ENCODE data around the gene TNFRSF4. TPM values are rescaled to one million over a fixed set of nuclear protein-coding genes. Genes with fewer than 3 reads are reported as not detected.

The TNFRSF4 gene
- total RNA-seq, 1 donor from 2014 or later = not detected

DNA sequence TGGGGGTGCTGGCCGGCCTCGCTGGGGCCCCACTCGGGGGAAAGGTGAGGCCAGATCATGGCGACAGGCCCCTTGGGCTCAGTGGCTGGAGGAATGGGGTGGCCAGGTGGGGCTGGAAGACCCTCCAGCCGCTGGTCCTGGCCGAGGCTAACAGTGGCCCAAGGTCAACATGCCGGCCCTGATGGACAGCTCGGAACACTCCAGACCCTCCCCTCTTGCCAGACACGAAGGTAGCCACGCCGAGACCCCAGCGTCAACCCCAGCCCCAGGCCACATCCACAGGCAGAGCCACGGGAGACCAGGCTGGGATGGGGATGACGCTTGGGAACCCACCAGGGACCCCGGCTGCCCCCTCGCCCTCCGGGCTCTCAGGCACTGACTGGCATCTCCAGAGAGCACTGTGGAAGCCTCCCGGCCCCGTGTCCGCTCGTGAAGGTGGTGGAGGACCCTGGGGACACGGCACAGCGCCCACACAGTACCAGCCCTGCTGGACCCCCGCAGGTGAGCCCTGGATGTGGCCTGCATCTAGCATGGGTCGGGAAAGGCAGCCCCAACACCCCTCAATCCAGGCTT, 33.5 kb upstream of the TNFRSF4 start:
- Histone ChIP-seq H3K4me1 (peaks cover 10% of the 10 kb centered on the region), H3K4me3 (no peak overlapping the region), H3K27ac (no peak overlapping the region), H3K27me3 (no peaks in the 10 kb centered on the region), H3K9me3 (no peaks in the 10 kb centered on the region), H3K36me3 (no peaks in the 10 kb centered on the region)
- intact Hi-C loops (cut with DNase I) = no loop called here
- DNase-seq (ENCODE audit: extremely low spot score in 2 of 2) = no peak
- TF ChIP-seq, protein P1, sequence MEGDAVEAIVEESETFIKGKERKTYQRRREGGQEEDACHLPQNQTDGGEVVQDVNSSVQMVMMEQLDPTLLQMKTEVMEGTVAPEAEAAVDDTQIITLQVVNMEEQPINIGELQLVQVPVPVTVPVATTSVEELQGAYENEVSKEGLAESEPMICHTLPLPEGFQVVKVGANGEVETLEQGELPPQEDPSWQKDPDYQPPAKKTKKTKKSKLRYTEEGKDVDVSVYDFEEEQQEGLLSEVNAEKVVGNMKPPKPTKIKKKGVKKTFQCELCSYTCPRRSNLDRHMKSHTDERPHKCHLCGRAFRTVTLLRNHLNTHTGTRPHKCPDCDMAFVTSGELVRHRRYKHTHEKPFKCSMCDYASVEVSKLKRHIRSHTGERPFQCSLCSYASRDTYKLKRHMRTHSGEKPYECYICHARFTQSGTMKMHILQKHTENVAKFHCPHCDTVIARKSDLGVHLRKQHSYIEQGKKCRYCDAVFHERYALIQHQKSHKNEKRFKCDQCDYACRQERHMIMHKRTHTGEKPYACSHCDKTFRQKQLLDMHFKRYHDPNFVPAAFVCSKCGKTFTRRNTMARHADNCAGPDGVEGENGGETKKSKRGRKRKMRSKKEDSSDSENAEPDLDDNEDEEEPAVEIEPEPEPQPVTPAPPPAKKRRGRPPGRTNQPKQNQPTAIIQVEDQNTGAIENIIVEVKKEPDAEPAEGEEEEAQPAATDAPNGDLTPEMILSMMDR (IDR thresholded peaks at IDR 0.05) = no peak
- TF ChIP-seq POLR2AphosphoS5 (IDR thresholded peaks at IDR 0.05; ENCODE audit: insufficient read depth in 1 of 2, low read depth in 1 of 2) (no peak), POLR2A (IDR thresholded peaks at IDR 0.05) (no peak)

DNA sequence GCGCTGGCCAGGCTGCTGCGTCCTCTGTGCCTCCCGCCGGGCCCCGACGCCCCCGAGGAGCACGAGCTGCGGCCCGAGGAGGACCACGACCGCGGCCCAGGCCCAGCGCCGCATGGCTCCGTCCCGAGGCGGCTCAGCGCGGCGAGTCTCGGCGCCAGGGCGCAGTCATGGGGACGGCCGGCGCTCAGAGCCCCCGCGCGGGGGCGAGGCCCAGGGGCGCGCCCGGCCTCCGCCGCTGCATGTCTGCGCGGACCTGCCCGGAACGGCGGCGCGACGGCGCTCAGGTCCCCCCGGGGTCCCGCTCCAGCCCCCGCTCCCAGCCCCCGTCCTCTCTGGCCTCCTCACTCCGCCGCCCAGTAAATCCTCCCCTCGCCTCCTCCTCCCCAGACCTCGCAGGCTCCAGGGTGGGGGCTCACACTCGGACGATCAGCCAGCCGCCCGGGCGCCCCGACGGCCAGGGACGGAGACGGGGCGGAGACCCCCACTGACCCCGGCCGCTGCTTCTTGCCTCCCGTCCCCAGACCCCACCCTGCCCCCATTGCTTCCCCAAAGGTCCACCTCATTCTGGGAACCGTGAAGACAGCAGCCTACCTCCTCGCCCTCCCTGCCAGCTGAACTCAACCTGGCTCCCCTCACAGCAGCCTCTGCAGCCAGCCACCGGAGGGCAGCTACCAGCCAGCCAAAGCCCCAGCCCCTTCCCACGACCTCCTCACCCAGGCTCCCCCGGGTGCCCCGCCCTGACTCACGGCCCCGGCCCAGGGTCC, 32.8 kb upstream of the TNFRSF4 start, which contains the start of gene C1QTNF12:
TSS of gene C1QTNF12 (minus strand) at position 146 of the 764 bp plus-strand sequence. CDS start at position 114, 32 bp downstream.
- intact Hi-C loops (cut with DNase I) = no loop called here
- TF ChIP-seq POLR2AphosphoS5 (IDR thresholded peaks at IDR 0.05; ENCODE audit: insufficient read depth in 1 of 2, low read depth in 1 of 2) (no peak), POLR2A (IDR thresholded peaks at IDR 0.05) (no peak)
- TF ChIP-seq, protein P1 (IDR thresholded peaks at IDR 0.05) = no peak
- Histone ChIP-seq H3K36me3 (no peaks in the 10 kb centered on the region), H3K4me1 (peaks cover 10% of the 10 kb centered on the region), H3K27ac (no peak within 1 kb of the TSS), H3K9me3 (no peaks in the 10 kb centered on the region), H3K4me3 (peak within 1 kb of the TSS in 1 of 2 donors; percentile 18), H3K27me3 (no peaks in the 10 kb centered on the region)
- no peak for DNase-seq (ENCODE audit: extremely low spot score in 2 of 2)

DNA sequence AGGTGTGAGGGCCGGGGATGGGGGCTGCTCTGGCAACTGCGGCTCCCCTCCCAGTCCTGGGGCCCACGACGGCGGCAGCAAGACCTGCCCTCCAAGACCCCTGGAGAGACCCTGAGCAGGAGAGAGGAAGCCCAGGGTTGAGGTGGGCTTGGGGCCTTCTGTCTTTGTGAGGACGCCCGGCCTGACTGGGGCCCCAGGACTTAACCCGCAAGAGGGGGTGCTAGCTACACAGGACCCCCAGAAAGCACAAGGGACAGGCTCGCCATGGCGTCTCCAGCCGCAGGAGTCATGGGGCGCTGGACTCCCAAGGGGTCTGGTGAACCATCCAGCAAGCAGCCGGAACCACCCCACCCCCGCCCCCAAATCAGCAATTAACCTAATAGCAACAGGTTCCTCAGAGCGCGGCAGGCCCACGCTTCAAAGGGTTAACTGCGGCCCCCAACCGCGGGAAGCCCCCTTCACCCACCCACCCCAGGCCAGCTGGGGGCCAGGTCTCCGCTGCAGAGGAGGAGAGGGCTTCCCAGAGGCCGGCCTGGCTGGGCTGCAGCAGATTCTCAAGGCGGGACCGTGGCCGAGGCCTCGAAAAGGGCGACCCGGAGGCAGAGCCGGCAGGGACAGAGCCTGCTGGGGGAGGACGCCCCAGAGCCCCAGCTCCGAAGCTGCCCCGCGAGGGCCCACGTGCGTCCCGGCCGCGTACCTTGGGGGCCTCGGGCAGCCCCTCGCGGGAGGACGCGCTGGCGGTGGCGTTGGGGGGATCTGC, 32.0 kb upstream of the TNFRSF4 start:
- Histone ChIP-seq H3K27ac (no peak overlapping the region), H3K4me1 (peaks cover 10% of the 10 kb centered on the region), H3K27me3 (no peaks in the 10 kb centered on the region), H3K4me3 (peak overlapping the region in 1 of 2 donors; percentile 18), H3K9me3 (no peaks in the 10 kb centered on the region), H3K36me3 (no peaks in the 10 kb centered on the region)
- DNase-seq (ENCODE audit: extremely low spot score in 2 of 2) = no peak
- intact Hi-C loops (cut with DNase I) = no loop called here
- no peak for TF ChIP-seq POLR2A (IDR thresholded peaks at IDR 0.05)
- TF ChIP-seq, protein P1 (IDR thresholded peaks at IDR 0.05) = no peak
- TF ChIP-seq POLR2AphosphoS5 (IDR thresholded peaks at IDR 0.05; ENCODE audit: insufficient read depth in 1 of 2, low read depth in 1 of 2) = no peak

DNA sequence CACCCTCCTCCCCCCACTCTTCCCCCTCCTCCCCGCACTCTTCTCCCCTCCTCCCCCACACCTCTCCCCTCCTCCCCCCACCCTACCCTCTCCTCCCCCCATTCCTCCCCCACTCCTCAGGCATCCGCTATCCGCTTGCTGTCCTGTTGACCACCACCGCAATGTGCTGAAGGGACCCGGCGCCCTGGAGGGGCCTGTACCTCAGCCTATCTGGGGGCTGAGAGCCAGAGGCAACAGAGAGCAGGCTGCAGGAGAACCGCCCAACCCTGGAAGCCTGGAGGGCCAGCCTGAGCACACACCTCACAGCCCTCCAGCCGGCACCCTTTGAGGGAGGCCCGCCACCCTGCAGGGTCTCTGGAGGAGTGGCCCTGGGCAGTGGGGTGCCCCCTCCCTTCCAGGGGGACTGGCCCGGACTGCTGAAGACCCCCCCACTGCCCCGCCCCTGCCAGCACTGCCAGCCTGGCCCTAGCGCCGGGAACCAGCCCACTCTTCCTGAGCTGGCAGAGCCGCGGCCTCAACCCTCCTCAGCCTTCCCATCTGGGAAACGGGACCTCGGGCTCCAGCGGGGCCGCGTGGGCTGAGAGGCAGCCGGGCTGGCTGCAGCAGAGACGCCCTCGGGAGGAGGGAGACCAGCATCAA, 31.3 kb upstream of the TNFRSF4 start:
- TF ChIP-seq, protein P1 (IDR thresholded peaks at IDR 0.05) = no peak
- no peak for TF ChIP-seq POLR2A (IDR thresholded peaks at IDR 0.05)
- no peak for TF ChIP-seq POLR2AphosphoS5 (IDR thresholded peaks at IDR 0.05; ENCODE audit: insufficient read depth in 1 of 2, low read depth in 1 of 2)
- Histone ChIP-seq H3K36me3 (no peaks in the 10 kb centered on the region), H3K4me1 (peaks cover 10% of the 10 kb centered on the region), H3K27ac (no peak overlapping the region), H3K9me3 (no peaks in the 10 kb centered on the region), H3K4me3 (no peak overlapping the region), H3K27me3 (no peaks in the 10 kb centered on the region)
- no peak for DNase-seq (ENCODE audit: extremely low spot score in 2 of 2)
- intact Hi-C loops (cut with DNase I) = no loop called here
